Ascending aorta (tissue), 2 donors: ENCODE results near the gene PRH1. TPM values are rescaled to one million over a fixed set of nuclear protein-coding genes. Genes with fewer than 3 reads are reported as not detected.

ENCODE experiments used
- DNase-seq, 2 donors: peaks; one replicate each; pipeline ENCODE4 v3.0.0-alpha.2; 2019; ENCODE audit warnings: low spot score in 2 of 2
- H3K27ac ChIP-seq, 2 donors: fragments of 200-600 bp; sonication (generic); one replicate each; pipeline ENCODE4 v1.5.1; 2016 to 2017; ENCODE audit warnings: mild to moderate bottlenecking in 1 of 2
- H3K27me3 ChIP-seq: fragments of 200-600 bp; sonication (generic); one replicate; pipeline ENCODE4 v1.5.1; 2017
- H3K36me3 ChIP-seq, 2 donors: fragments of 200-600 bp; sonication (generic); one replicate each; pipeline ENCODE4 v1.5.1; 2016
- H3K4me1 ChIP-seq, 2 donors: fragments of 200-600 bp; sonication (generic); one replicate each; pipeline ENCODE4 v1.5.1; 2016 to 2017; ENCODE audit warnings: mild to moderate bottlenecking in 1 of 2
- H3K4me3 ChIP-seq, 2 donors: fragments of 200-600 bp; sonication (generic); one replicate each; pipeline ENCODE4 v1.5.1; 2016 to 2017; ENCODE audit warnings: mild to moderate bottlenecking in 1 of 2
- H3K9me3 ChIP-seq, 2 donors: fragments of 200-600 bp; sonication (generic); one replicate each; pipeline ENCODE4 v1.5.1; 2016
- CTCF ChIP-seq, 3 experiments: fragments of 200-600 bp in 2 of 3; fragments of 450-650 bp in 1 of 3; sonication (generic) in 2 of 3; IDR thresholded peaks; one replicate each; pipeline ENCODE4 v1.5.1; 2016 to 2019; ENCODE audit warnings: antibody characterized with exemption in 3 of 3, mild to moderate bottlenecking in 1 of 3, moderate library complexity in 1 of 3
- intact Hi-C: fragments of 100-400 bp; cut with DNase I; formaldehyde crosslinking; loops from one replicate; pipeline ENCODE4 v1.15.1; 2023
- total RNA-seq: library from RNA; depleted of rRNA; stranded (reverse); fragments of >200 nt; gene quantifications from one replicate; pipeline ENCODE4 v1.1.0, GENCODE V29; 2016

PRH1 gene
- total RNA-seq, result not detected

- no peak within 1 kb of the TSS for H3K4me3 ChIP-seq
- no peaks in the 10 kb centered on the region for H3K9me3 ChIP-seq
- DNase-seq, result no peak
- intact Hi-C loops, result no loop called here
- no peaks in the 10 kb centered on the region for H3K4me1 ChIP-seq
- H3K36me3 ChIP-seq, result peaks cover 0 to 9% of the 10 kb centered on the region in 2 donors
- H3K27me3 ChIP-seq, result no peaks in the 10 kb centered on the region
- H3K27ac ChIP-seq, result no peak within 1 kb of the TSS
- TF ChIP-seq CTCF (IDR thresholded peaks at IDR 0.05), result no peak
Observed at GRCh38 chr12:10884086-10884725, at the start of gene PRH1. TSS of gene PRH1 (minus strand) at chr12:10884255. CDS start at chr12:10884217, 38 bp downstream.

- DNase-seq, result no peak
- no peak for TF ChIP-seq CTCF (IDR thresholded peaks at IDR 0.05)
- no peaks in the 10 kb centered on the region for H3K4me1 ChIP-seq
- intact Hi-C loops, result no loop called here
- no peak within 1 kb of the TSS for H3K4me3 ChIP-seq
- H3K36me3 ChIP-seq, result no peaks in the 10 kb centered on the region
- no peak within 1 kb of the TSS for H3K27ac ChIP-seq
- no peaks in the 10 kb centered on the region for H3K27me3 ChIP-seq
- H3K9me3 ChIP-seq, result no peaks in the 10 kb centered on the region
Observed at GRCh38 chr12:10928746-10929286, 44.8 kb upstream of the PRH1 start, which contains the start of gene PRH2. TSS of gene PRH2 (plus strand) at chr12:10929236. CDS start at chr12:10929274, 38 bp downstream.

GRCh38 chr12:10926269-10926668 lies 42.2 kb upstream of the PRH1 start:
- H3K9me3 ChIP-seq, result no peaks in the 10 kb centered on the region
- no peaks in the 10 kb centered on the region for H3K27me3 ChIP-seq
- no peaks in the 10 kb centered on the region for H3K36me3 ChIP-seq
- H3K4me3 ChIP-seq, result no peak overlapping the region
- no peak for DNase-seq
- intact Hi-C loops, result no loop called here
- H3K4me1 ChIP-seq, result no peaks in the 10 kb centered on the region
- TF ChIP-seq CTCF (IDR thresholded peaks at IDR 0.05), result no peak
- no peak overlapping the region for H3K27ac ChIP-seq

GRCh38 chr12:10919809-10920208 lies 35.8 kb upstream of the PRH1 start:
- no peak overlapping the region for H3K27ac ChIP-seq
- TF ChIP-seq CTCF (IDR thresholded peaks at IDR 0.05), result no peak
- no peaks in the 10 kb centered on the region for H3K36me3 ChIP-seq
- H3K27me3 ChIP-seq, result no peaks in the 10 kb centered on the region
- intact Hi-C loops, result no loop called here
- no peak for DNase-seq
- no peaks in the 10 kb centered on the region for H3K9me3 ChIP-seq
- no peaks in the 10 kb centered on the region for H3K4me1 ChIP-seq
- no peak overlapping the region for H3K4me3 ChIP-seq

GRCh38 chr12:10910380-10910779 lies 26.3 kb upstream of the PRH1 start:
- Histone ChIP-seq H3K4me3 (no peak overlapping the region), H3K27me3 (no peaks in the 10 kb centered on the region), H3K4me1 (no peaks in the 10 kb centered on the region), H3K36me3 (no peaks in the 10 kb centered on the region), H3K9me3 (peaks cover 0 to 11% of the 10 kb centered on the region in 2 donors), H3K27ac (no peak overlapping the region)
- intact Hi-C loops, result no loop called here
- no peak for DNase-seq
- TF ChIP-seq CTCF (IDR thresholded peaks at IDR 0.05), result no peak
